Colon (tissue), 2 donors: ENCODE results near the gene RSPRY1.
"Not testable (repeated sequence)": the region's sequence is repeated elsewhere in the genome, so short reads cannot be mapped to it uniquely, and the experiment has no call there.

Experiments
- FAIRE-seq: peaks from 2 replicates; lab custom pipeline; 2012; peaks lifted over from hg19 to GRCh38; lab: Jason Lieb, UNC
- donor health status: control.
- donor health status: control.

RSPRY1 gene

GRCh38 chr16:57271867-57272495 is 85.9 kb downstream of the RSPRY1 start:
- FAIRE-seq, result no peak

- FAIRE-seq, result no peak
Measured at GRCh38 chr16:57273359-57273758, 87.2 kb downstream of the RSPRY1 start.

- FAIRE-seq, result no peak
Measured at GRCh38 chr16:57273826-57274225, 87.7 kb downstream of the RSPRY1 start.

DNA sequence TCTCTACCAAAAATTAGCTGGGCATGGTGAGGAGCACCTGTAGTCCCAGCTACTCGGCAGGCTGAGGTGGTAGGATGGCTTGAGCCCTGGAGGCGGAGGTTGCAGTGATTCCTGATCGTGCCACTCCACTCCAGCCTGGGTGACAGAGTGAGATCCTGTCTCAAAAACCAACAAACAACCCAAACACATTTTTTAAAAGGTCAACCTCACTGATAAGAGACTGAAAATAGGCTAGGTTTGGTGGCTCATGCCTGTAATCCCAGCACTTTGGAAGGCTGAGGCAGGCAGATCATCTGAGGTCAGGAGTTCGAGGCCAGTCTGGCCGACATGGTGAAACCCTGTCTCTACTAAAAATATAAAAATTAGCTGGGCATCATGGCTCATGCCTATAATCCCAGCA is 89.8 kb downstream of the RSPRY1 start:
- FAIRE-seq, result not testable (repeated sequence)

DNA sequence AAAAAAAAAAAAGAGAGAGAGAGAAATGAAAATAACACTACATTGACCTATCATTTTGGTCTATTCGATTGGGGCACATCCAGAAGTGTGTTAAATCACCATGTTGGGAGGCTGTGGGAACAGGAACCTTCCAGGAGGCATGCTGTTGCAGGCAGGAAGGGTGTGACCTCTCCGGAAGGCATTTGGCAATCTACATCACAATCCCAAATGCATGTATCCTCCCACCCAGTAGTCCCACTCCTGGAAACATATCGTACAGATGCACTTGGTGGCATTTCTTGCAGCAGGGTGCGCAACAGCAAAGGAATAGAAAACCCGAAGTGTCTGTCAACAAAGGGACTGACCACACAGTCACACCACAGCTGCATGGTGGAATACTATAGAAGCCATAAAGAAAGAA is 90.5 kb downstream of the RSPRY1 start:
- no peak for FAIRE-seq

DNA sequence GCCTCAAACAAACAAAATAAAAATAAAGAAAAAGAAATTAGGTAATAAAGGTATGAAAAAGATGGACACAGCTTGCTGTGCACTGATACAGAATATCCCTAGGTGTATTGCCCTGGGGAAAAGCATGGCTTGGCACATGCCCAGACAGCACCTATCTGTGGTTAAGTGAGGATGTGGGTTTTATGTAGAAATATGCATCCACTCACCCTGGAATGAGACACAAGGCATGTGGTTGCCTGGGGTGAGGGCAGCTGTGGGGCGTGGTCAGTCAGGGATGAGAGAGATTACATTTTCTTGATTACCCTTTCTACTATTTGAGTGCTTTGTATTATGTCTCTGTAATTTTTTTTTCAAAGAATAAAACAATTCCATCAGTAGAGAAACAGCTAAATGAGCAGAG is 91.5 kb downstream of the RSPRY1 start:
- FAIRE-seq, result no peak

GRCh38 chr16:57278494-57278893 is 92.4 kb downstream of the RSPRY1 start:
- no peak for FAIRE-seq

GRCh38 chr16:57279780-57280638 is 93.9 kb downstream of the RSPRY1 start:
- no peak for FAIRE-seq

DNA sequence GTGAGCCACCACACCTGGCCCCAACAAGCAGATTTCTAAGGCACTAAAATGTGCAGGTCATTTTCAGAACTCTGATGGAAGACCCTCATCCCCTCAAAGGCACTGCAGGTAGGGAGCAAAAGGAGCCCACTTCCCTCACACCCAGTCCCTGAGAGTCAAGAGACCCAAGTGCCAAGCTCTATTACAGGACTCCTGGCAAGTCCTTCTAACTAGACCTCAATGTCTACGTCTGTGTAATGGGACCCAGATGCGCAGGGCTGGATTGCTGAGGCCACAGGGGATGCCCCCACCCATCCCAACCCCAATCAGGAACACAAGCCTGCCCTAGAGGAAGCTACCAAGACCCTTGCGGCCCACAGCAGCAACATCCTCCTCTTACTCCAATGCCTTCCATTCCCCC is 95.7 kb downstream of the RSPRY1 start:
- FAIRE-seq, result no peak

DNA sequence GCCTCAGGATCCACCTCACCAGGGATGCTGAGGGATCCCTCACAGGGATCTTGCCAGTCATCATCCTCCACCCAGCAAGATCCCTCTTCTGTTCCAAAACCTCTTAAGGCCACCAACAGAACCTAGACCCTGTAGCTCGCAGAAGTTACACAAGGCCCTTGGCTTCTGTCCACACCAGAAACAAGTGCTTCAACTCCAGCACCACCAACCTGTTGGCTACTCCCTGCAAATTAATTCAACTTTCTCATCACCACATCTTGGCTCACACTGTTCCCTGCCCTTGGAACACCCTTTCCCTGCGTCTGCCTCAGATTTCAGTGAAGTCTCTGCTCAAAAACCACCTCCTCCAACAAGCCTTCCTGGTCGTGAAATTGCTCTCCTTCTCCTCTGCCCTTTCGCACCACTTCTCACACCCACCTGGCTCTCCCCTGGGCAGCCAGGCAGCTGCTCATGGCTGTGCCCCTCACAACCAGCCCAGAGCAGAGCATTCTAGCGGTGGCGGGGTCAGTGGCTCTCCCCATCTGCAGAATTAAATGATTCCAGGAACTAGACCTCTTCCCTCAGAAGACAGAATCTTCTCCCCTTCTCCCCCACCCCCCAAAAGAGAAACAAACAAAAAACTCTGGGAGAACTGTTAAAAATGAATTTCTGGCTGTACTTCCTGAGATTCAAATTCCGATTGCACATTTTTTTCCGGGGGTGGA is 96.5 kb downstream of the RSPRY1 start:
- FAIRE-seq, result no peak

GRCh38 chr16:57283214-57283958 is 97.3 kb downstream of the RSPRY1 start:
- no peak for FAIRE-seq

DNA sequence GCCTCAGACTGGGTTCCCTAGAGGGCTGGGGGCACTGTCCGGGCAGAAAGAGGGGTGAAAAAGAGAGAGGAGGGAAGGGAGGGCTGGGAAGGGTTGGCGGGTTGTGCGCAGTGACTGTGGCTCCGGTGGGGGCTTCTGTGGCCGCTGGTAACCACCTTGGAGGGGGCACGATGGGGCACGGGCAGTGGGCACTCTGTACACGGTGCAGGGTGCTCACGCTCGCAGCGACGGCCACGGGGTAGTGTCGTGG is 97.8 kb downstream of the RSPRY1 start:
- FAIRE-seq, result no peak

GRCh38 chr16:57284209-57284951 is 98.3 kb downstream of the RSPRY1 start, which contains the start of gene PLLP:
Gene PLLP (minus strand): TSS chr16:57284672. CDS start chr16:57284540, 132 bp downstream.
- no peak for FAIRE-seq

- FAIRE-seq, result no peak
Measured at GRCh38 chr16:57284952-57285363, 98.8 kb downstream of the RSPRY1 start.

DNA sequence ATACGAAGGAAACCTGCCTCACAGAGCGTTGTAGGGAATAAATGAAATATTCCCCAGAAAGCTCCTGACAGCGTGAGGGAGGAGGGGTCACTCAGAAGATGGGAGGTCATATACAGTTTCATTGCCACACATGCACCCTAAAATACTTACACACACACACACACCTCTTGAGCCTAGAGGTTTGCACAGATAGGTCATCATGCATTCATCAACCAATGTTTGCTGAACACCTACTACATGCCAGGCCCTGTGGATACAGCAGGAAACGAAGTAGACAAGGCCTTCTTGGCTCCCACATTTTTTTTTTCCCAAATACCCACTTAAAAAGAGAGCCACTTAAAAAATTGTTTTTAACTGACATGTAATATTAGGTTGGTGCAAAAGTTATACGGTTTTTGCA is 99.2 kb downstream of the RSPRY1 start:
- no peak for FAIRE-seq

DNA sequence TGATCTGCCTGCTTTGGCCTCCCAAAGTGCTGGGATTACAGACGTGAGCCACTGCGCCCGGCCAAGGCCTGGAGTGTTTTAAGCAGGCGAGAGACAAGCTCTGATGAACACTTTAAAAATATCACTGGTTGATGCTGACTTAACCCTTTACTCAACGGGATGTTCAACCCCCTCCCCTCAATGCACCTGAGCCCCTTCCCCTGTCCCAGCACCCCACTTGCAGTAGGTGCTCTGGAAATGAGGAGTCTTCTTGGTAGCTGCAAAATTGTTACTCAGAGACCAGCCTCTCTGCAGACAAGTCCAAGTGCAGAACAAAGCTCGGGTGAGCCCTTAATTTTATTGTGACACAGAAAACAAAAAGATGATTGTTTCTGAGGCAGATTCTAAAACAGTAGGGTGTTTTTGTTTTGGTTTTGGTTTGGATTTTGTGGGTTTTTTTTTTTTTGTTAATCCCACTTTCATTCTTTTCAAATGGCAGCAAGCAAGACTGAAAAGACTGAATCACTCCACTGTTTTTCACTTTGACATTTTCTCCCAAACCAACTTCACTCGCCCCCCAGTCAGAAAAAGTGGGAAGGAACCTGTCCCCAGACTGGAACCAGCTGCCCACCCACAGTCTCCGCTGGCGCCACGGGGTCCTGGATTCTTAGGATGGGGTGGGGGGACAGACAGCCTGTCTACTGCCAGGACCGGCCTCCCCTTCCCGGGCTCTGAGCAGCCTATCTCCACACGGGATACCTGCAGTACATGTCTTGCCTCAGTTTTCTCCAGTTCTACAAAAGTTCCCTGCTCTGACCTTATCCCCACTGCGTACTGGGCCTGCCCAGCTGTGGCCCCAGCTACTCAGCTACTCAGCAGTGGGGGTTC is 103.5 kb downstream of the RSPRY1 start:
- FAIRE-seq, result no peak
